Body of pancreas (tissue), 4 donors: ENCODE measurements around the gene INPP5D.

Source experiments
- CTCF ChIP-seq, 7 experiments: fragments of 450-650 bp in 4 of 7; fragments of 200-600 bp in 3 of 7; sonication (generic) in 3 of 7; IDR thresholded peaks; one replicate each; pipeline ENCODE4 v1.5.1; 2016 to 2019; ENCODE audit warnings: antibody characterized with exemption in 7 of 7
- POLR2A ChIP-seq, 3 donors: fragments of 450-650 bp; IDR thresholded peaks; one replicate each; pipeline ENCODE4 v1.6.1; 2016; ENCODE audit warnings: antibody characterized with exemption in 3 of 3, mild to moderate bottlenecking in 2 of 3

- TF ChIP-seq CTCF (IDR thresholded peaks at IDR 0.05) (no peak), POLR2A (IDR thresholded peaks at IDR 0.05) (no peak)
Measured at GRCh38 chr2:233117351-233117750, 57.2 kb downstream of the INPP5D start.
